KMS-11 (cell line): ENCODE results near the gene OR52E8.

Experiments
- H2AFZ ChIP-seq: fragments of 200-600 bp; sonication (generic); 2 replicates; pipeline ENCODE4 v1.6.1; 2016; ENCODE audit warnings: antibody characterized with exemption, mixed run types, low read depth
- H3K27ac ChIP-seq: fragments of 200-600 bp; sonication (generic); 2 replicates; pipeline ENCODE4 v1.6.1; 2016; ENCODE audit warnings: mild to moderate bottlenecking, mixed run types
- H3K27me3 ChIP-seq: fragments of 200-600 bp; sonication (generic); 2 replicates; pipeline ENCODE4 v1.6.1; 2017; ENCODE audit warnings: mild to moderate bottlenecking, low read depth, mixed run types, moderate library complexity; ENCODE audit not compliant: insufficient read depth
- H3K36me3 ChIP-seq: fragments of 200-600 bp; sonication (generic); 2 replicates; pipeline ENCODE4 v1.6.1; 2017; ENCODE audit warnings: mild to moderate bottlenecking, mixed run types; ENCODE audit not compliant: insufficient read depth
- H3K4me1 ChIP-seq: fragments of 200-600 bp; sonication (generic); 2 replicates; pipeline ENCODE4 v1.6.1; 2016; ENCODE audit warnings: mild to moderate bottlenecking, low read depth, mixed run types; ENCODE audit not compliant: poor library complexity, severe bottlenecking
- H3K4me2 ChIP-seq: fragments of 200-600 bp; sonication (generic); 2 replicates; pipeline ENCODE4 v1.7.0; 2016; ENCODE audit warnings: mild to moderate bottlenecking, mixed run types
- H3K4me3 ChIP-seq: fragments of 200-600 bp; sonication (generic); IDR thresholded peaks from 2 replicates; pipeline ENCODE4 v1.6.1; 2017; ENCODE audit warnings: low read depth, low read length, mixed read lengths; ENCODE audit not compliant: insufficient read depth
- H3K79me2 ChIP-seq: fragments of 200-600 bp; sonication (generic); 2 replicates; pipeline ENCODE4 v1.6.1; 2016; ENCODE audit warnings: low read depth, mixed run types; ENCODE audit not compliant: insufficient read depth
- H3K9ac ChIP-seq: fragments of 200-600 bp; sonication (generic); 2 replicates; pipeline ENCODE4 v1.6.1; 2016; ENCODE audit warnings: mild to moderate bottlenecking, mixed run types
- H4K20me1 ChIP-seq: fragments of 200-600 bp; sonication (generic); 2 replicates; pipeline ENCODE4 v1.6.1; 2016; ENCODE audit warnings: mild to moderate bottlenecking, mixed run types; ENCODE audit not compliant: insufficient read depth
- CTCF ChIP-seq: fragments of 200-600 bp; sonication (generic); conservative IDR thresholded peaks from 2 replicates; pipeline ENCODE4 v1.6.1; 2017; ENCODE audit warnings: low read depth, mild to moderate bottlenecking, antibody characterized with exemption, low read length, moderate library complexity, mixed read lengths

OR52E8 gene

GRCh38 chr11:5887661-5888060 lies 30.2 kb upstream of the OR52E8 start:
- Histone ChIP-seq H2AFZ (no peak overlapping the region), H3K27me3 (no peaks in the 10 kb centered on the region), H3K4me1 (no peaks in the 10 kb centered on the region), H3K4me3 (no peak overlapping the region), H3K9ac (no peak overlapping the region), H3K27ac (no peak overlapping the region), H3K79me2 (no peaks in the 10 kb centered on the region), H4K20me1 (no peaks in the 10 kb centered on the region), H3K4me2 (no peak overlapping the region), H3K36me3 (no peaks in the 10 kb centered on the region)
- TF ChIP-seq CTCF: no peak

GRCh38 chr11:5887172-5887571 lies 29.7 kb upstream of the OR52E8 start:
- no peaks in the 10 kb centered on the region for H4K20me1 ChIP-seq
- H3K4me3 ChIP-seq: no peak overlapping the region
- TF ChIP-seq CTCF: no peak
- no peak overlapping the region for H2AFZ ChIP-seq
- no peak overlapping the region for H3K27ac ChIP-seq
- no peak overlapping the region for H3K4me2 ChIP-seq
- no peaks in the 10 kb centered on the region for H3K36me3 ChIP-seq
- H3K9ac ChIP-seq: no peak overlapping the region
- no peaks in the 10 kb centered on the region for H3K27me3 ChIP-seq
- no peaks in the 10 kb centered on the region for H3K79me2 ChIP-seq
- H3K4me1 ChIP-seq: no peaks in the 10 kb centered on the region

GRCh38 chr11:5881756-5882155 lies 24.3 kb upstream of the OR52E8 start:
- no peak for TF ChIP-seq CTCF
- no peaks in the 10 kb centered on the region for H3K27me3 ChIP-seq
- no peaks in the 10 kb centered on the region for H3K36me3 ChIP-seq
- H3K27ac ChIP-seq: no peak overlapping the region
- no peak overlapping the region for H2AFZ ChIP-seq
- H3K4me2 ChIP-seq: no peak overlapping the region
- no peaks in the 10 kb centered on the region for H4K20me1 ChIP-seq
- H3K79me2 ChIP-seq: no peaks in the 10 kb centered on the region
- H3K4me1 ChIP-seq: no peaks in the 10 kb centered on the region
- H3K9ac ChIP-seq: no peak overlapping the region
- no peak overlapping the region for H3K4me3 ChIP-seq

GRCh38 chr11:5880329-5880728 lies 22.8 kb upstream of the OR52E8 start, which contains the start of gene OR52E4:
OR52E4 (plus strand) TSS chr11:5880629; CDS start chr11:5884293, 3,664 bp downstream.
- H3K79me2 ChIP-seq: no peaks in the 10 kb centered on the region
- no peaks in the 10 kb centered on the region for H4K20me1 ChIP-seq
- TF ChIP-seq CTCF: no peak
- no peak within 1 kb of the TSS for H3K27ac ChIP-seq
- H3K36me3 ChIP-seq: no peaks in the 10 kb centered on the region
- H2AFZ ChIP-seq: no peak within 1 kb of the TSS
- no peaks in the 10 kb centered on the region for H3K27me3 ChIP-seq
- no peak within 1 kb of the TSS for H3K4me3 ChIP-seq
- no peak within 1 kb of the TSS for H3K4me2 ChIP-seq
- H3K4me1 ChIP-seq: no peaks in the 10 kb centered on the region
- H3K9ac ChIP-seq: no peak within 1 kb of the TSS
